SK-N-SH (cell line): Measurements from ENCODE around the gene BFSP2.

Source experiments
- PBX3 ChIP-seq: IDR thresholded peaks from 2 replicates; pipeline ENCODE4; 2012
- POLR2AphosphoS5 ChIP-seq: IDR thresholded peaks from 2 replicates; pipeline ENCODE4 v1.6.1; 2012; ENCODE audit warnings: low read depth, low read length
- TF ChIP-seq, protein P1 (sequence below): fragments of 200-600 bp; sonication (generic); IDR thresholded peaks from 2 replicates; pipeline ENCODE4 v1.6.1; 2017; ENCODE audit warnings: antibody characterized with exemption, mild to moderate bottlenecking, moderate library complexity

DNA sequence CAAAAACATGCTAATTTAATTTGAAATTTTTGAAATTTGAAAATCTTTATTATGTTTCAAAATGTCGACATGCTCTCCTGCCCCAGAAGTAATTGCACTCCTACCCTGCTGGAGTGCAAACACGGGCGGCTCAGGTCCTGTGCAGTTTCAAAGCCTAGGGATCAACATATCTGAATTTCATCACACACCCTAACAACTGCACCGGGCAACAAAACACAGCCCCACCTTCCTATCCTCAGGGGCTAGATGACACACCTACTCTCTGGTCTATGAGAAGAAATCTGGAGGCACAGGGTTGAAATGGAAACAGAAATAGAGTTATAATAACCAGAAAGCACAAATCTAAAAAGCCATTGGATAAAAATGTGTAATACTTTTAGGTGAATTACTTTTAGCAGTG, 61.4 kb downstream of the BFSP2 start:
- TF ChIP-seq PBX3, result no peak
- TF ChIP-seq, protein P1, sequence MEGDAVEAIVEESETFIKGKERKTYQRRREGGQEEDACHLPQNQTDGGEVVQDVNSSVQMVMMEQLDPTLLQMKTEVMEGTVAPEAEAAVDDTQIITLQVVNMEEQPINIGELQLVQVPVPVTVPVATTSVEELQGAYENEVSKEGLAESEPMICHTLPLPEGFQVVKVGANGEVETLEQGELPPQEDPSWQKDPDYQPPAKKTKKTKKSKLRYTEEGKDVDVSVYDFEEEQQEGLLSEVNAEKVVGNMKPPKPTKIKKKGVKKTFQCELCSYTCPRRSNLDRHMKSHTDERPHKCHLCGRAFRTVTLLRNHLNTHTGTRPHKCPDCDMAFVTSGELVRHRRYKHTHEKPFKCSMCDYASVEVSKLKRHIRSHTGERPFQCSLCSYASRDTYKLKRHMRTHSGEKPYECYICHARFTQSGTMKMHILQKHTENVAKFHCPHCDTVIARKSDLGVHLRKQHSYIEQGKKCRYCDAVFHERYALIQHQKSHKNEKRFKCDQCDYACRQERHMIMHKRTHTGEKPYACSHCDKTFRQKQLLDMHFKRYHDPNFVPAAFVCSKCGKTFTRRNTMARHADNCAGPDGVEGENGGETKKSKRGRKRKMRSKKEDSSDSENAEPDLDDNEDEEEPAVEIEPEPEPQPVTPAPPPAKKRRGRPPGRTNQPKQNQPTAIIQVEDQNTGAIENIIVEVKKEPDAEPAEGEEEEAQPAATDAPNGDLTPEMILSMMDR, result no peak
- no peak for TF ChIP-seq POLR2AphosphoS5
